Measurements from ENCODE around the gene NFIC.
A peak's percentile ranks its signal among the peaks of the same experiment; 100 is the strongest.
"Not testable (repeated sequence)": the region's sequence is repeated elsewhere in the genome, so short reads cannot be mapped to it uniquely, and the experiment has no call there.

Gene NFIC

DNA sequence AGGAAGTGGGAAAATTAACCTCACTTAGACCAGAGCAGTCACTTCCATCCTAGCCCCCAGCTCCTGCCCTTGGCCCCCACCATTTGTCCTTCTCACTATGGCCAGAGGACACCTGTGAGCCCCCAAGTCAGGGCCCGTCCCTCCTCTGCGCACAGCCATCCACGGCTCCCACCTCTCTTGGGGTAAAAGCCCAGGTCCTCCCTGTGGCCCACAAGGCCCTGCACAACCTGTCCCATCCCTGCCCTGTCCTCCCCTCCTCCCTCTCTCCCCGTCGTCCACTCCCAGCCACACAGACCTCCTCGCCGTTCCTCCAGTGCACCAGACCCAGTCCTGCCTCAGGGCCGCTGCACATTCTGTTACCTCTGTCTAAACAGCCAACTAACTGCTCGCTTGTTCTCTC lies 60.0 kb downstream of the NFIC start:
- Histone ChIP-seq H3K9ac (ENCODE audit: low read depth, low read length, poor library complexity) (no peak overlapping the region), H3K27me3 (ENCODE audit: control insufficient read depth in 3 of 3, insufficient read depth in 3 of 3, low read depth in 1 of 3, low read length in 3 of 3) (no peaks in the 10 kb centered on the region), H4K8ac (ENCODE audit: low read depth, low read length) (no peak overlapping the region), H3K79me1 (ENCODE audit: low read depth, low read length) (no peaks in the 10 kb centered on the region), H3K27ac (replicated peaks; ENCODE audit: low read length) (no peak overlapping the region), H4K91ac (ENCODE audit: low read depth, low read length, poor library complexity) (no peak overlapping the region), H2BK120ac (ENCODE audit: low read depth, low read length) (no peak overlapping the region), H3K4me2 (ENCODE audit: insufficient read depth, low read length, poor library complexity, severe bottlenecking) (no peak overlapping the region), H2BK12ac (ENCODE audit: low read length) (no peak overlapping the region), H3K4me1 (ENCODE audit: control insufficient read depth in 2 of 2, insufficient read depth in 1 of 2, low read depth in 1 of 2, low read length in 2 of 2) (peaks cover 0 to 3% of the 10 kb centered on the region in 2 donors), H3K4ac (ENCODE audit: low read length) (no peak overlapping the region), H2AK5ac (ENCODE audit: low read depth, low read length) (no peak overlapping the region), H2BK15ac (ENCODE audit: low read length) (peak overlapping the region; percentile 75), H3K36me3 (replicated peaks in 1 of 2; ENCODE audit: control insufficient read depth in 2 of 2, insufficient read depth in 2 of 2, low read length in 2 of 2) (no peaks in the 10 kb centered on the region), H3K14ac (ENCODE audit: low read length) (peak overlapping the region; percentile 63), H3K18ac (ENCODE audit: low read length) (no peak overlapping the region), H2BK5ac (ENCODE audit: low read length) (no peak overlapping the region), H3K23ac (ENCODE audit: low read depth, low read length, poor library complexity) (peak overlapping the region; percentile 65), H3K9me3 (replicated peaks in 1 of 2; ENCODE audit: control insufficient read depth in 2 of 2, insufficient read depth in 1 of 2, low read depth in 1 of 2, low read length in 2 of 2) (no peaks in the 10 kb centered on the region), H3K4me3 (ENCODE audit: low read length in 2 of 2) (no peak overlapping the region), H2AFZ (ENCODE audit: low read length) (no peak overlapping the region)
- WGBS, 2 donors (ENCODE audit: extremely low coverage in 2 of 2, insufficient read length in 2 of 2, insufficient replicate concordance in 1 of 2), result no CpG with 5 or more reads among the region's 9 CpGs
- no peak for DNase-seq (ENCODE audit: low spot score)

DNA sequence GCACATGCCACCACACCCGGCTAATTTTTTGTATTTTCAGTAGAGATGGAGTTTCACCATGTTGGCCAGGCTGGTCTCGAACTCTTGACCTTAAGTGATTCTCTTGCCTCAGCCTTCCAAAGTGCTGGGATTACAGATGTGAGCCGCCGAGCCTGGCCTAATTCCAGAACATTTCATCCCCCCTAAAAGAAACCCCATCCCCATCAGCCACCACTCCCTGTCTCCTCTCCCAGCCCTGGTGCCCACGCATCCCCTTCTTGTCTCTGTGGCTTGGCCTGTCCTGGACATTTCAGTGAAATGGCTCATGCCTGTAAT lies 63.9 kb downstream of the NFIC start:
- WGBS, 2 donors (ENCODE audit: extremely low coverage in 2 of 2, insufficient read length in 2 of 2, insufficient replicate concordance in 1 of 2), result no CpG with 5 or more reads among the region's 5 CpGs
- not testable (repeated sequence) for H3K23ac ChIP-seq (ENCODE audit: low read depth, low read length, poor library complexity)

GRCh38 chr19:3431760-3432397 lies 65.5 kb downstream of the NFIC start:
- Histone ChIP-seq H3K27ac (replicated peaks; ENCODE audit: low read length) (no peak overlapping the region), H4K91ac (ENCODE audit: low read depth, low read length, poor library complexity) (no peak overlapping the region), H3K14ac (ENCODE audit: low read length) (no peak overlapping the region), H2BK5ac (ENCODE audit: low read length) (no peak overlapping the region), H3K4me3 (ENCODE audit: low read length in 2 of 2) (no peak overlapping the region), H2AFZ (ENCODE audit: low read length) (no peak overlapping the region), H3K27me3 (ENCODE audit: control insufficient read depth in 3 of 3, insufficient read depth in 3 of 3, low read depth in 1 of 3, low read length in 3 of 3) (no peaks in the 10 kb centered on the region), H3K18ac (ENCODE audit: low read length) (no peak overlapping the region), H3K9me3 (replicated peaks in 1 of 2; ENCODE audit: control insufficient read depth in 2 of 2, insufficient read depth in 1 of 2, low read depth in 1 of 2, low read length in 2 of 2) (peaks cover 3 to 4% of the 10 kb centered on the region in 2 donors), H3K23ac (ENCODE audit: low read depth, low read length, poor library complexity) (no peak overlapping the region), H2BK120ac (ENCODE audit: low read depth, low read length) (no peak overlapping the region), H3K9ac (ENCODE audit: low read depth, low read length, poor library complexity) (no peak overlapping the region), H3K79me1 (ENCODE audit: low read depth, low read length) (peaks cover 2% of the 10 kb centered on the region), H2BK15ac (ENCODE audit: low read length) (no peak overlapping the region), H3K36me3 (replicated peaks in 1 of 2; ENCODE audit: control insufficient read depth in 2 of 2, insufficient read depth in 2 of 2, low read length in 2 of 2) (no peaks in the 10 kb centered on the region), H3K4ac (ENCODE audit: low read length) (no peak overlapping the region), H4K8ac (ENCODE audit: low read depth, low read length) (no peak overlapping the region), H3K4me2 (ENCODE audit: insufficient read depth, low read length, poor library complexity, severe bottlenecking) (no peak overlapping the region), H2BK12ac (ENCODE audit: low read length) (no peak overlapping the region), H3K4me1 (ENCODE audit: control insufficient read depth in 2 of 2, insufficient read depth in 1 of 2, low read depth in 1 of 2, low read length in 2 of 2) (peaks cover 5 to 6% of the 10 kb centered on the region in 2 donors), H2AK5ac (ENCODE audit: low read depth, low read length) (no peak overlapping the region)
- WGBS, 2 donors (ENCODE audit: extremely low coverage in 2 of 2, insufficient read length in 2 of 2, insufficient replicate concordance in 1 of 2), result no CpG with 5 or more reads among the region's 18 CpGs
- no peak for DNase-seq (ENCODE audit: low spot score)

More for the DNA sequence above, 63.9 kb downstream of the NFIC start:
- H3K27me3 ChIP-seq (ENCODE audit: control insufficient read depth in 3 of 3, insufficient read depth in 3 of 3, low read depth in 1 of 3, low read length in 3 of 3); H3K4me3 ChIP-seq (ENCODE audit: low read length in 2 of 2); H2BK15ac ChIP-seq (ENCODE audit: low read length); H2BK12ac ChIP-seq (ENCODE audit: low read length); H3K18ac ChIP-seq (ENCODE audit: low read length); H4K91ac ChIP-seq (ENCODE audit: low read depth, low read length, poor library complexity); H3K4me2 ChIP-seq (ENCODE audit: insufficient read depth, low read length, poor library complexity, severe bottlenecking); H4K8ac ChIP-seq (ENCODE audit: low read depth, low read length); H3K14ac ChIP-seq (ENCODE audit: low read length); H3K9ac ChIP-seq (ENCODE audit: low read depth, low read length, poor library complexity); H3K36me3 ChIP-seq (replicated peaks in 1 of 2; ENCODE audit: control insufficient read depth in 2 of 2, insufficient read depth in 2 of 2, low read length in 2 of 2); H3K9me3 ChIP-seq (replicated peaks in 1 of 2; ENCODE audit: control insufficient read depth in 2 of 2, insufficient read depth in 1 of 2, low read depth in 1 of 2, low read length in 2 of 2); H2BK5ac ChIP-seq (ENCODE audit: low read length); DNase-seq (ENCODE audit: low spot score); H2AK5ac ChIP-seq (ENCODE audit: low read depth, low read length); H3K4ac ChIP-seq (ENCODE audit: low read length); H3K27ac ChIP-seq (replicated peaks; ENCODE audit: low read length); H2BK120ac ChIP-seq (ENCODE audit: low read depth, low read length); H3K4me1 ChIP-seq (ENCODE audit: control insufficient read depth in 2 of 2, insufficient read depth in 1 of 2, low read depth in 1 of 2, low read length in 2 of 2); H3K79me1 ChIP-seq (ENCODE audit: low read depth, low read length); H2AFZ ChIP-seq (ENCODE audit: low read length): not testable (repeated sequence)

GRCh38 chr19:3433313-3433712 lies 66.9 kb downstream of the NFIC start:
- H3K4ac ChIP-seq (ENCODE audit: low read length), result peak overlapping the region; percentile 66
- H2BK120ac ChIP-seq (ENCODE audit: low read depth, low read length), result no peak overlapping the region
- no peak overlapping the region for H3K18ac ChIP-seq (ENCODE audit: low read length)
- no peak overlapping the region for H2BK15ac ChIP-seq (ENCODE audit: low read length)
- no peak overlapping the region for H3K4me3 ChIP-seq (ENCODE audit: low read length in 2 of 2)
- H2BK5ac ChIP-seq (ENCODE audit: low read length), result no peak overlapping the region
- no CpG with 5 or more reads among the region's 12 CpGs for WGBS, 2 donors (ENCODE audit: extremely low coverage in 2 of 2, insufficient read length in 2 of 2, insufficient replicate concordance in 1 of 2)
- no peak overlapping the region for H3K9ac ChIP-seq (ENCODE audit: low read depth, low read length, poor library complexity)
- no peak overlapping the region for H3K27ac ChIP-seq (replicated peaks; ENCODE audit: low read length)
- no peaks in the 10 kb centered on the region for H3K27me3 ChIP-seq (ENCODE audit: control insufficient read depth in 3 of 3, insufficient read depth in 3 of 3, low read depth in 1 of 3, low read length in 3 of 3)
- no peak overlapping the region for H4K91ac ChIP-seq (ENCODE audit: low read depth, low read length, poor library complexity)
- H4K8ac ChIP-seq (ENCODE audit: low read depth, low read length), result no peak overlapping the region
- peaks cover 2% of the 10 kb centered on the region for H3K79me1 ChIP-seq (ENCODE audit: low read depth, low read length)
- peaks cover 5 to 6% of the 10 kb centered on the region in 2 donors for H3K4me1 ChIP-seq (ENCODE audit: control insufficient read depth in 2 of 2, insufficient read depth in 1 of 2, low read depth in 1 of 2, low read length in 2 of 2)
- H2BK12ac ChIP-seq (ENCODE audit: low read length), result peak overlapping the region; percentile 94
- H3K9me3 ChIP-seq (replicated peaks in 1 of 2; ENCODE audit: control insufficient read depth in 2 of 2, insufficient read depth in 1 of 2, low read depth in 1 of 2, low read length in 2 of 2), result peaks cover 3 to 4% of the 10 kb centered on the region in 2 donors
- H2AK5ac ChIP-seq (ENCODE audit: low read depth, low read length), result peak overlapping the region; percentile 99
- no peaks in the 10 kb centered on the region for H3K36me3 ChIP-seq (replicated peaks in 1 of 2; ENCODE audit: control insufficient read depth in 2 of 2, insufficient read depth in 2 of 2, low read length in 2 of 2)
- no peak overlapping the region for H3K23ac ChIP-seq (ENCODE audit: low read depth, low read length, poor library complexity)
- H3K4me2 ChIP-seq (ENCODE audit: insufficient read depth, low read length, poor library complexity, severe bottlenecking), result no peak overlapping the region
- no peak overlapping the region for H3K14ac ChIP-seq (ENCODE audit: low read length)
- peak overlapping the region; percentile 50 for H2AFZ ChIP-seq (ENCODE audit: low read length)
- DNase-seq (ENCODE audit: low spot score), result no peak

Measured in neuronal stem cell (in vitro differentiated cells).